Testis (tissue), 3 donors: ENCODE measurements around the gene ANGPT4. TPM values are rescaled to one million over a fixed set of nuclear protein-coding genes. Genes with fewer than 3 reads are reported as not detected.

Experiments
- DNase-seq: peaks from one replicate; pipeline ENCODE4 v3.0.0-alpha.2; 2019
- H3K27ac ChIP-seq, 2 donors: fragments of 200-600 bp; sonication (generic); one replicate each; pipeline ENCODE4 v1.5.1; 2019
- H3K27me3 ChIP-seq: fragments of 200-600 bp; sonication (generic); one replicate; pipeline ENCODE4 v1.5.1; 2019
- H3K36me3 ChIP-seq: fragments of 200-600 bp; sonication (generic); one replicate; pipeline ENCODE4 v1.5.1; 2017; ENCODE audit warnings: low read depth; ENCODE audit errors: missing control alignments
- H3K4me1 ChIP-seq: fragments of 200-600 bp; sonication (generic); one replicate; pipeline ENCODE4 v1.5.1; 2019
- H3K4me3 ChIP-seq, 2 donors: fragments of 200-600 bp; sonication (generic); one replicate each; pipeline ENCODE4 v1.5.1; 2017 to 2019
- H3K9me3 ChIP-seq: fragments of 200-600 bp; sonication (generic); one replicate; pipeline ENCODE4 v1.5.1; 2017
- POLR2A ChIP-seq: fragments of 450-650 bp; IDR thresholded peaks from one replicate; pipeline ENCODE4 v1.6.1; 2017; ENCODE audit warnings: antibody characterized with exemption, mild to moderate bottlenecking, moderate library complexity
- WGBS, 2 donors: methylation state at CpG; one replicate each; pipeline ENCODE4 v1.1.5; 2018; 5-methylcytosine and 5-hydroxymethylcytosine counted together
- intact Hi-C: fragments of 100-400 bp; cut with DNase I; formaldehyde crosslinking; loops from one replicate; pipeline ENCODE4 v1.15.1; 2023; ENCODE audit warnings: low total_unique reads
- polyA plus RNA-seq: library from polyadenylated mRNA; stranded (reverse); fragments of 350-450 nt; fragmentation: Illumina TruSeq; extraction: RNeasy Lipid Tissue Mini Kit (QIAGEN cat#74804); gene quantifications from one replicate; pipeline ENCODE4 v1.2.3, GENCODE V29; 2014; ENCODE audit warnings: low read depth, low replicate concordance; ENCODE audit not compliant: insufficient read depth
- total RNA-seq, 2 donors: library from RNA; depleted of rRNA; stranded (reverse); fragments of >200 nt; gene quantifications; one replicate each; pipeline ENCODE4 v1.2.3, GENCODE V29; 2016
- TF ChIP-seq, protein P1 (sequence below), 3 experiments: fragments of 450-650 bp in 2 of 3; fragments of 200-600 bp in 1 of 3; sonication (generic) in 1 of 3; IDR thresholded peaks; one replicate each; pipeline ENCODE4 v1.5.1; 2016 to 2019; ENCODE audit warnings: antibody characterized with exemption in 3 of 3, mild to moderate bottlenecking in 2 of 3, moderate library complexity in 1 of 3

Gene ANGPT4
- total and polyA plus RNA-seq, 3 donors from 2014 or later, result 0.56 to 1.2 (median 0.79) TPM

DNA sequence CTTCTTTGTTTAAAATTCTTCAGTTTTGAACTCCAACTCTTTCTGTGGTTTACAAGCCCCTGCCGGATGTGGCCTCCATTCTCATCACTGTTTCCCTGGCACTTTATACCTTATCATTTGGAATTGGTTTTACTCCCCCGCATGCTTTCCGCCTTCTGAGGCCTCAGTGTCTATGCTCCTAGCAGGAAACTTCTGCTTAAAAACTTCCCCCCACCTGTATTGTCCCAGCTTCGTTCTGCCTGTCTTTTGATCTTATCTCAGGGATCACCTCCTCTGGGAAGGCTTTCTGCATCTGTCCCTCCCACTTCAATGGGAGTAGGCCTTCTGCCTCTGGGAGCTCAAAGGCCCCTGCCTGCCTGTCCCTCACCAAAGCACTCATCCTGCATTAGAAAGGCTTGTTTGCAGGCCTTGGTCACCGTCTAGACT lies 3.4 kb upstream of the ANGPT4 start:
- intact Hi-C loops, result no loop called here
- TF ChIP-seq POLR2A, result no peak
- TF ChIP-seq, protein P1, sequence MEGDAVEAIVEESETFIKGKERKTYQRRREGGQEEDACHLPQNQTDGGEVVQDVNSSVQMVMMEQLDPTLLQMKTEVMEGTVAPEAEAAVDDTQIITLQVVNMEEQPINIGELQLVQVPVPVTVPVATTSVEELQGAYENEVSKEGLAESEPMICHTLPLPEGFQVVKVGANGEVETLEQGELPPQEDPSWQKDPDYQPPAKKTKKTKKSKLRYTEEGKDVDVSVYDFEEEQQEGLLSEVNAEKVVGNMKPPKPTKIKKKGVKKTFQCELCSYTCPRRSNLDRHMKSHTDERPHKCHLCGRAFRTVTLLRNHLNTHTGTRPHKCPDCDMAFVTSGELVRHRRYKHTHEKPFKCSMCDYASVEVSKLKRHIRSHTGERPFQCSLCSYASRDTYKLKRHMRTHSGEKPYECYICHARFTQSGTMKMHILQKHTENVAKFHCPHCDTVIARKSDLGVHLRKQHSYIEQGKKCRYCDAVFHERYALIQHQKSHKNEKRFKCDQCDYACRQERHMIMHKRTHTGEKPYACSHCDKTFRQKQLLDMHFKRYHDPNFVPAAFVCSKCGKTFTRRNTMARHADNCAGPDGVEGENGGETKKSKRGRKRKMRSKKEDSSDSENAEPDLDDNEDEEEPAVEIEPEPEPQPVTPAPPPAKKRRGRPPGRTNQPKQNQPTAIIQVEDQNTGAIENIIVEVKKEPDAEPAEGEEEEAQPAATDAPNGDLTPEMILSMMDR (IDR thresholded peaks at IDR 0.05), result no peak
- H3K27me3 ChIP-seq, result no peaks in the 10 kb centered on the region
- H3K9me3 ChIP-seq, result no peaks in the 10 kb centered on the region
- peaks cover 21% of the 10 kb centered on the region for H3K4me1 ChIP-seq
- no peak overlapping the region for H3K4me3 ChIP-seq
- no peak for DNase-seq
- no peak overlapping the region for H3K27ac ChIP-seq
- 61 to 74% methylated on average over 5 of the region's 5 CpGs for WGBS, 2 donors
- no peaks in the 10 kb centered on the region for H3K36me3 ChIP-seq

DNA sequence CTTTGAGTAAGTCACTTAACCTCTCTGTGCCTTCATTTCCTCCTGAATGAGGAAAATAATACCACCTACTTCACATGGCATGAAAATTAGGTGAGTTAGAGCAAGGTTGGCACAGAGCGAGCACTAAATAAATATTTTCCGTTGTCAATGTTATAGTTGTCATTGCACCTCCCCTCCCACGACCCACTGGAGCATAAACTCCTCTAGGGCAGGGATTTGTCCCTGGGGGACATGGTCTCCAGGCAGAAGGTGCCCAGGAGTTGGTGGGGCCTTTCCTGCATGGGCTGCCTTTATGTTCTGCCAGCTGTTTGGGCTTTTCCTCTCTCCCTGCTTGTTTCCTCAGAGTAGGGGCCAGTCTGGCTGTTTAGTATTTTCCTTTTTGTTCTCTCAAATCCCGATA lies 1.3 kb upstream of the ANGPT4 start:
- no peak overlapping the region for H3K4me3 ChIP-seq
- intact Hi-C loops, result no loop called here
- TF ChIP-seq POLR2A, result no peak
- TF ChIP-seq, protein P1 (IDR thresholded peaks at IDR 0.05), result no peak
- no peaks in the 10 kb centered on the region for H3K36me3 ChIP-seq
- WGBS, 2 donors, result 63 to 84% methylated on average over 4 of the region's 4 CpGs
- DNase-seq, result no peak
- H3K27ac ChIP-seq, result no peak overlapping the region
- no peaks in the 10 kb centered on the region for H3K9me3 ChIP-seq
- H3K4me1 ChIP-seq, result peaks cover 21% of the 10 kb centered on the region
- H3K27me3 ChIP-seq, result no peaks in the 10 kb centered on the region

DNA sequence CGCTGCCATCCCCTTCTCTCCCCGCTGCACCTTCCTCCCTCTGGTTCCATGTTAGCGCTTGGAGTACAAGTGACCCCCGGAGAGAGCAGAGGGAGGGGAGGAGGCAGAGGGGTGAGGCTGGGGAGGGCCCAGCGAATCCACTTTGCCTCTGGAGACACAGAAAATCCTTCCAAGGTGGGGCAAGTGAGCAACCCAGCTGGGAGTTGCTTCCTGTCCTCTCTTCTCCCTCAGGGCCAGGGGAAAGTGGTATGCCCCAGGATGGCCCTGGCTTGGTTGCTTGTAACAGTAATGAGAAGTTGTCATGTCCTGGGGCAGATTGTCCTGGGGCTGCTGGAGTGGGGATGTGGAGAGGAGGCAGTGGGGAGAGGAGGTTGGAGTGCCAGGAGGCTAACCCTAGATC lies 691 bp upstream of the ANGPT4 start:
- no peak overlapping the region for H3K4me3 ChIP-seq
- no peaks in the 10 kb centered on the region for H3K27me3 ChIP-seq
- H3K4me1 ChIP-seq, result peaks cover 26% of the 10 kb centered on the region
- intact Hi-C loops, result no loop called here
- H3K27ac ChIP-seq, result no peak overlapping the region
- WGBS, 2 donors, result 65 to 68% methylated on average over 2 to 5 of the region's 5 CpGs
- no peaks in the 10 kb centered on the region for H3K9me3 ChIP-seq
- no peaks in the 10 kb centered on the region for H3K36me3 ChIP-seq
- TF ChIP-seq, protein P1 (IDR thresholded peaks at IDR 0.05), result no peak
- TF ChIP-seq POLR2A, result no peak
- DNase-seq, result no peak

DNA sequence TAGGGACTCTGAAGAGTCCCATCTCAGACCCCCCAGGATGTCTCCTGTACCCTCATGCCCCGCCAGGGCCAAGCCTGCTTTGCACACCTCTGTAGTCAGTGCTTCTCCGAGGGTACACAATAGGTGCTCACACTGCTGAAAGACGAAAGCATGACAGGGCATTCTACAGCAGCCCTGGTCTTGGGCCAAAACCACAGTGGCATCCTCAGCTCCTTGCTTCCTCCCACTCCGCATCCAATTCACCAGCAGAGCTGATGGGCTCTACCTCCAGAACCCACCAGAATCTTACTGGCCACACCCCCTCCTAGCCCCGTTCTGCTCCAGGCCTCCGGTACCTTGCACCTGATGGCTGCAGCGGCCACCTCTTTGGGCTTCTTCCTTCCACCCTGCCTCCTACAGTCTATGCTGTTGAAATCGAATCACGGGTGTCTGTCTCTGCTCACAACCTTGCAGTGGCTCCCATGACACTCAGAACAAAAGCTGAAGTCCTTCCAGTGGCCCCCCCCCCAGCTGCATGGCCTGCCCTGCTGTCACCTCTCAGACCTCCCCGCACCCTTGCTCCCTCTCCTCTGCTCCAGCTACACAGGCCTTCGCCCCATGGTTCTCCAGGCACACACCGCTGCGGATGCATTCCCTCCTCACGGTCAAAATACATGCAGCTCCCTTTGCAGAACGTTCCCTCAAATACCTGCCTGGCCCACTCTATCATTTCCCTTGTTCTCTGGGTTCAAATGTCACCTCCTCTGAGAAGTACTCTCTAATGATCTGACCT lies 1.2 kb downstream of the ANGPT4 start:
- Histone ChIP-seq H3K9me3 (no peaks in the 10 kb centered on the region), H3K27me3 (no peaks in the 10 kb centered on the region), H3K27ac (no peak overlapping the region), H3K4me1 (peaks cover 41% of the 10 kb centered on the region), H3K4me3 (no peak overlapping the region), H3K36me3 (no peaks in the 10 kb centered on the region)
- WGBS, 2 donors, result 79 to 81% methylated on average over 13 to 15 of the region's 15 CpGs
- TF ChIP-seq, protein P1 (IDR thresholded peaks at IDR 0.05), result no peak
- intact Hi-C loops, result no loop called here
- DNase-seq, result no peak

DNA sequence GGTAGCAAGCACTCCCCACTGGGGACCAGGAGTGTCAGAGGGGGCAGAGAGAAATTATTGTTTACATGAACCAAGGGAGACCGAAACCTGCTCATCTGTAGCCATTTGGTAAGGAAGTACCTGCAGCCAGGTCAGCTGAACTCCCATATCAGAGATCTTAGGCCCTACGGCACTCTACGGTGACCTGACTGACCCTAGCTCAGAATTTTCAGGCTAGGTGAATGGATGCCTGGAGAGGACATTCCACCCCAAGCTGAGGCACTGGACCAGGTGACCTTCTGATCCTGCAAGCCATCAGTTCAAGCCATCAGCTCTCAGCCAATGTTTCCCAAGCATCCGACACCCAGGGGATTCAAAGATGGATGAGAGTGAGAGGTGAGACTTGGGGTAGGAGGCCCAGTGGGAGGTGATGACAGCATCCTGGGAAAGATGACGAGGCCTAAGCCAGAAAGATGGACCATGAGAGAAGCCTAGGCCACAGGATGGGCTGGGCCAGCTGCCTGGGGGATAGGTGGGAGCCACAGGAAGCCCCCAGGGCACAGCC lies 2.8 kb downstream of the ANGPT4 start:
- intact Hi-C loops, result no loop called here
- Histone ChIP-seq H3K4me1 (peaks cover 41% of the 10 kb centered on the region), H3K27ac (no peak overlapping the region), H3K4me3 (no peak overlapping the region), H3K27me3 (no peaks in the 10 kb centered on the region), H3K36me3 (no peaks in the 10 kb centered on the region), H3K9me3 (no peaks in the 10 kb centered on the region)
- WGBS, 2 donors, result 90 to 99% methylated on average over 4 to 5 of the region's 5 CpGs
- DNase-seq, result no peak
- TF ChIP-seq, protein P1 (IDR thresholded peaks at IDR 0.05), result no peak
- TF ChIP-seq POLR2A, result no peak
